ENCODE data around the gene IL18.
"Not testable (repeated sequence)": the region's sequence is repeated elsewhere in the genome, so short reads cannot be mapped to it uniquely, and the experiment has no call there.

The IL18 gene

GRCh38 chr11:112167145-112167544 is 3.3 kb upstream of the IL18 start, which contains the start of gene TEX12:
Gene TEX12 (plus strand): TSS chr11:112167372. CDS start chr11:112169269, 1,897 bp downstream.
- DNase-seq, result no peak

GRCh38 chr11:112166562-112166961 is 2.7 kb upstream of the IL18 start:
- no peak for DNase-seq

GRCh38 chr11:112165049-112165448 is 1.2 kb upstream of the IL18 start:
- no peak for DNase-seq

GRCh38 chr11:112162761-112163546 is 940 bp downstream of the IL18 start:
- no peak for DNase-seq

GRCh38 chr11:112162200-112162599 is 1.7 kb downstream of the IL18 start:
- not testable (repeated sequence) for DNase-seq

GRCh38 chr11:112161012-112161411 is 2.9 kb downstream of the IL18 start:
- no peak for DNase-seq

GRCh38 chr11:112160091-112160848 is 3.6 kb downstream of the IL18 start:
- DNase-seq, result no peak

- DNase-seq, result no peak
Measured at GRCh38 chr11:112159098-112160065, 4.5 kb downstream of the IL18 start.

- DNase-seq, result no peak
Measured at GRCh38 chr11:112156956-112157766, 6.7 kb downstream of the IL18 start.

GRCh38 chr11:112156153-112156955 is 7.5 kb downstream of the IL18 start:
- no peak for DNase-seq

GRCh38 chr11:112150517-112150916 is 13.4 kb downstream of the IL18 start:
- DNase-seq, result no peak

- DNase-seq, result no peak
Measured at GRCh38 chr11:112143597-112143996, 20.3 kb downstream of the IL18 start.

- DNase-seq, result no peak
Measured at GRCh38 chr11:112134473-112134872, 29.4 kb downstream of the IL18 start.

GRCh38 chr11:112132737-112133136 is 31.2 kb downstream of the IL18 start:
- DNase-seq, result no peak

- DNase-seq, result no peak
Measured at GRCh38 chr11:112129656-112130055, 34.2 kb downstream of the IL18 start.

- DNase-seq, result no peak
Measured at GRCh38 chr11:112128483-112129121, 35.3 kb downstream of the IL18 start.

- no peak for DNase-seq
Measured at GRCh38 chr11:112127056-112127455, 36.8 kb downstream of the IL18 start.

- DNase-seq, result no peak
Measured at GRCh38 chr11:112123129-112123528, 40.8 kb downstream of the IL18 start.

GRCh38 chr11:112121981-112122615 is 41.8 kb downstream of the IL18 start:
- no peak for DNase-seq

- DNase-seq, result no peak
Measured at GRCh38 chr11:112118176-112118575, 45.7 kb downstream of the IL18 start.

All from CD4-positive, alpha-beta T cell treated with Interleukin-21 for 1 hour (primary cell).